Stimulated activated CD4-positive, alpha-beta T cell treated with anti-CD3 and anti-CD28 coated beads, Interleukin-4, amount 100 ng/mL, for 1 hour (primary cell): ENCODE data around the gene DIMT1.
A peak's percentile ranks its signal among the peaks of the same experiment; 100 is the strongest.

Experiments used
- DNase-seq: peaks from one replicate; pipeline ENCODE4 v3.0.0-alpha.2; 2020

DIMT1 gene

DNA sequence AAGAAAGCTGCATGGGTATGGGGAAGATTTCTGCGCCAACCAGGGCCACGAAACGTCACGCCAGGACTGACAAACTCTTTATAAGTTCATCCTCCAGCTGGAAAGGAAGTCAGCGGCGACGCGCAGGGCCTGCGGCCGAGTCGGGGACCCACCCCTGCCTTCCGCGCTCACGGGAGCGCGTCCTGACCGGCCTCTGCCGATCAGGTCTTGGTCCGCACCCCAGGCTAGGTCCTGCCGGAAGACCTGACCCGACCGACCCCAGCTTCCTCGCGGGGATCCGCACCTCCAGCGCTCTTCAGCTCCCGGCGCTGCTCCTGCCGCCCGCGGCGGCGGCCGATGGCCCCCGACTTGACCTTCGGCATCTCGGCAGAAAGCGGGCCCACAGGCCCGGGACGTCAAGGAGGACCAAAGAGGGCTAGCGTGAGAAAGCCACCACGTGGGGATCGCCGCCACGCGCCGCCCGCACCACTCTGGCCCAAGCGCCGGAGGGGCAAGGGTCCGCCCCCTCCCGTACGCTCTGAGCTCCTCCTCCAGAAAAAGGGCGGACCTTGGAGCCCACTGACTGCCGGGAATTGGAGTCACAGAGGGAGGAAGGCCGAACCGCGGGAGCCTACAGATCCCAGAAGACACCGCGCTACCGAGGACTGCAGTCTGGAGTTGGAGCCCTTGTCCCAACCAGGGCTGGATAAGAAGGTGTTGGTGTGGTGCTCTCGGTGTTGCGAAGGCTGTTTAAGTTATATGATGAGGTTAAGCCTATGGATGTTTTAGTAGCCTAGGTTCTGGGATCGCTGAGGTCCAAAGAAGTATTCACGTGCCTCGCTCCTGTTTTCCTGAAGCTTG, at the start of gene DIMT1:
TSS of gene DIMT1 (minus strand) at position 495 of the 840 bp plus-strand sequence. CDS start at position 362, 133 bp downstream.
- peak; percentile 88 for DNase-seq

GRCh38 chr5:62450259-62450658, 46.6 kb upstream of the DIMT1 start:
- DNase-seq: no peak

DNA sequence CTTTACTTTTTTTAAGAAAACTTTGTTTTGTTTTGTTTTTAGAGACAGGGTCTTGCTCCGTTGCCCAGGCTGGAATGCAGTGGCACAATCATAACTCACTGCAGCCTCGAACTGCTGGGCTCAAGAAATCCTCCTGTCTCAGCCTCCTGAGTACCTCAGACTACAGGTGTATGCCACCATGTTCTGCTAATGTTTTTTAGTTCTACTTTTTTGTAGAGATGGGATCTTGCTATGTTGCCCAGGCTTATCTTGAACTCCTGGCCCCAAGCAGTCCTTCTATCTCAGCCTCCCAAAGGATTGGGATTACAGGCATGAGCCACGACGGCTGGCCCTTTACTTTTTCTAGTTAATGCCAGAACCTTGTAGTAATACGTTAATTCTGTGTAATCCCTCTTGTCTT, 44.8 kb upstream of the DIMT1 start:
- no peak for DNase-seq

DNA sequence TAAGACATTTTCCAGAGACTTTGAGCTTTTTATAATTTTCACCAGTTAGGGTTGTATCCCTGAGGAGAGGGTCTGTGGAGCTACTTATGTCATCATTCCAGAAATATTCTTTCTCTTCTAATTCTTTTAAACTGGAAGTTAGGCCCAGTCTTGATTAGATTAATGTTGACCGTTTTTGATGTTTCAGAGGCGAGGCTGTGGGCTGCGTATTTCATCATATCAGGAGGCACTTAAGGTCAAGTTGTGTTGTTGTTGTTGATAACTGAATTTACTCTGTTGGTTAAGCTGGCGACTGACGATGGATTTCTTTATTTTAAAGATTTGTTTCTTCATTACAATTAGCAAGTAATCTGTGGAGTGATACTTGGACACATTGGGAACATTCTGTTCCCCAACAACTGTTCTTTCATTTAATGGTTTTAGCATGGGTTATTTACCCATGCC, 28.9 kb upstream of the DIMT1 start:
- no peak for DNase-seq

DNA sequence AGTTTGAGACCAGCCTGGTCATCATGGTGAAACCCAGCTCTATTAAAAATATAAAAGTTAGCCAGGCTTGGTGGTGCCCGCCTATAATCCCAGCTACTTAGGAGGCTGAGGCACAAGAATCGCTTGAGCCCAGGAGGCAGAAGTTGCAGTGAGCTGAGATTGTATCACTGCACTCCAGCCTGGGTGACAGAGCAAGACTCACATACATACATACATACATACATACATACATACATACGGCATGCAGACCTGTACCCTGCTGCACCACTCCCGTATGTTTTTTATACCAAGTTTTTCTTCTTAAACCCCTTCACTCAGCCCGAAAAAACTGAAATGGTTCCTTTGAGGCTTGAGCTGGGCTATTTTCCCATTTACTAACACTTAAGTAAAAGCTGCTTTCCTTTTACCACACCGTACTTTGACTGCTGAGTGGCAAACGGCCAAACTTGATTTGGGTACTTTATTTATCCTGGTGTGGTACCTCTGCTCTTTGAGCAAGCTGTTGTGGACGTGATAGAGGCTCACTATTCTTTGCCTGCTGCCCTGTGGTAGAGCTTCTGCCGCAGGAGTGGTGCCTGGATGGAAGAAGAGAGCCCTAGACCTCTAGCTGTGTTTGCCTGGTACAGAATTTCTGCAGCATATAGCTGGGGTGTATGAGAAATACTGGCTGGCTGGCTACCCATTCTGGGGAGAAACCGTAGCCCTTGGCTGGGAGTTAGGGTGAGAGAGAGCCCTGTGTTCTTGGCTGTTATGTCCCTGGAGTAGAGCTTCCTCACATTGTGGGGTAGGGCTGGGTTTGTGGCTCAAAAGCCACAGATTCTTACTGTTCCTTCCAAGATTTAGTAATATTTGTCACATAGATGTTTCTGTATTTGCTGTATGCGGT, 28.3 kb upstream of the DIMT1 start:
- no peak for DNase-seq

- DNase-seq: no peak
These were observed 21.1 kb upstream of the DIMT1 start for GRCh38 chr5:62424763-62425162.

GRCh38 chr5:62421414-62421813, 17.7 kb upstream of the DIMT1 start:
- no peak for DNase-seq

DNA sequence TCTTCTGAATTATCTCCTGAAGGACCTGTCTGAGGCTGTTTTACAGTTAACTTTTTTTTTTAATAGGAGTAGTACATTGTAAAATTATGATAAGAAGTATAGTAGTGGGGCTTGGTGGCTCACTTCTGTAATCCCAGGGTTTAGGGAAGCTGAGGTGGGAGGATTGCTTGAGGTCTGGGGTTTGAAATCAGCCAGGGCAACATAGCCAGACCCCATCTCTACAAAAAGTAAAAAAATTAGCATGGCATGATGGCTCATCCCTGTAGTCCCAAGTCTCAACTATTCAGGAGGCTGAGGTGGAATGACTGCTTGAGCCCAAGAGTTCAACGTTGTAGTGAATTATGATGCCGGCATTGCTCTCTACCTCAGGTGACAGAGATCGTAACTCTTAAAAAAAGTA, 15.9 kb upstream of the DIMT1 start:
- DNase-seq: no peak

DNA sequence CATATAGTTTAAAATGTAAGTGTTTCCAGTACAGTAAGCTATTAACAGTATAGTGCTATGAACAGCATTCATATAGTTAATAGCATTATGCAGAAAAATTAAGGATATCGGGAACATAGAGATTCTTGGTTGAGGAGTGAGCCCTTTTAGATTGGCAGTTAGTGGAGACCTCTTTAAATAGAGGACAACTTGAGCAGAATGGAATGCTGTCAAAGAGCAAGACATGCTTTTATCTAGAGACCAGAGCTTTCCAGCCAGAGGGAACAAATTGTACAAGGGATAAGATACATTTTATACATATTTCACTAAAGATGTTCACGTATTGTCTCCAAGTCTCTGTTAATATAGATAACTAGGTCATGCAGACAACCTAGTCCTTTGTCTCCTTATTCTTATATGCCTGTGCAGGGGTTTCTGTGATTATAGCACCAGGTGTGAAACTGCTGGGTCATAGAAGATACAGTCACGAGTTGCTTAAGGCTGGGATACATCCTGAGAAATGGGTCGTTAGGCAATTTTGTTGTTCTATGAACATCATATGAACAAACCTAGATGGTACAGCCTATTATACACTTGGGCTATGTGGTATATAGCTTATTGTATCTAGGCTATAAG, 14.9 kb upstream of the DIMT1 start:
- DNase-seq: no peak

DNA sequence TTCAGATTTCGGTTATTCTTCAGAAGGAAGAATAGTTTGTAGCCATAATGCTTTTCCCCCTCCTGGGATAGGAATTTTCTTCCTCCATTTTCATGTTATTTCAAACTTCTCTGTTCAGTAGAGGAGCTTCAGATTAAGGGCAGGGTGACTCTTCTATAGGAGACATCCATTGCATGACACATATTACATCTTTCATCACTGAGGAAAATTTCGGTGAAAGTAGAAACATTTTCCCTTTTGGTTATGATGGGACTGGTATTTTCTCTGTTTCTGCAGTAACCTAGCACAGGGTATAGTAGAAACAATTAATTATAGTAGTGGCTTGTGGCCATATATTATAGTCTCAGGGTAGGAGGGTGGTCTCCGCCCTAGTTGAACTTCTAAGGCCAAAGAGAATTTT, 10.0 kb upstream of the DIMT1 start:
- DNase-seq: no peak

GRCh38 chr5:62412549-62413329, 9.0 kb upstream of the DIMT1 start, which contains the start of gene IPO11:
TSS of gene IPO11 (plus strand) at chr5:62412763. CDS start at chr5:62437280, 24,517 bp downstream.
- peak; percentile 98 for DNase-seq

GRCh38 chr5:62395210-62395950, 8.3 kb downstream of the DIMT1 start:
- DNase-seq: no peak

- no peak for DNase-seq
These were observed 16.9 kb downstream of the DIMT1 start for GRCh38 chr5:62386824-62387223.

DNA sequence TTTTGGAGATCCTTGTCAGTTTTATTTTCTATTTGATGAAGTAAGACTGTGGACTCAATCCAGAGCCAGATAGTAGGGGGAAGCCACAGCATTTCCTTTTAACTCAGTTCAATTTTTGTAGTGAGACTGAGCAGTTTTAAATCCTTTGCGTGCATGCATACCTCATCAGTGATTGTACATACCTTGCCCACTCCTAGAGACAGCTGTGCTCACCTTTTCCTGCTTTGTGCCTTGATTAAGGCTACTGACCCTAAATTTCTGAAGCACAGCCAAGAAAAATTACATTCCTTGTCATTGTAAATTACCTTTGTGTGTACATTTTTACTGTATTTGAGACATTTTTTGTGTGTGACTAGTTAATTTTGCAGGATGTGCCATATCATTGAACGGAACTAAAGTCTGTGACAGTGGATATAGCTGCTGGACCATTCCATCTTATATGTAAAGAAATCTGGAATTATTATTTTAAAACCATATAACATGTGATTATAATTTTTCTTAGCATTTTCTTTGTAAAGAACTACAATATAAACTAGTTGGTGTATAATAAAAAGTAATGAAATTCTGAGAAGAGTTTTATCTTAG, 17.8 kb downstream of the DIMT1 start:
- DNase-seq: no peak

DNA sequence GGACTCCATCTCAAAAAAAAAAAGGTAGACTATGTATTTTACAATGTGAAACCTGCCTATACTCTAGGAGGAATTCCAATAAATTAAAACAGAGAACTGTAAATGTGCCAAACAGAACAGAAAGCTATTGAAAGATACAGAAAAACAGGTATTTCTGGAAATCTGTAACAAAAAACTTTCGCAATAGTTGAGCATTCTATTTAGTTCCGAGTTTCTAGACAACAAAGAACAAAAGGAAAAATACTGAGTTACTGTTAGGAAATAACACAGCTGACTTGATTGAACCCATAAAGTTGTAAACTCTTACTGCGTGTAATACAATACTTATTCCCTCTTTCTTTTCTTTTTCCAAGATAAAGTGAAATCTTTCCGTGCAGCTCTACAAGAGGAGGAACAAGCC, 18.6 kb downstream of the DIMT1 start:
- no peak for DNase-seq

- no peak for DNase-seq
These were observed 27.6 kb downstream of the DIMT1 start for GRCh38 chr5:62376064-62376463.

DNA sequence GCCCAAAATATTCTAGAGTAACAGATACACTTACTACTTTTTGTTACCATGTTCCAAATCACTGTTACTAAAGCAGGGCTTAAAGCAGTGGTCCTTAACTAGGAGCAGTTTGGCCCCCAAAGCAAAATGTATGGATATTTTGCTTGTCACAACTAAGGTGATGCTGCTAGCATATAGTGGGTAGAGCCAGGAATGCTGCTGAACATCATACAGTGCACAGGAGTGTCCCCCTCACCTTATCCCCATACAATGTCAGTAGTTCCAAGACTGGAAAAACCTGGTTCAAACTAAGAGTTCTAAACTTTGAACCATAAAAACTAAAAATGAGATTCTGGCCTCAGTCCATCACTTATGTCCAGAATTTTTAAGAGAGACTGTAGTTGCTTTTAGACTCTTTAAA, 28.1 kb downstream of the DIMT1 start:
- DNase-seq: no peak

DNA sequence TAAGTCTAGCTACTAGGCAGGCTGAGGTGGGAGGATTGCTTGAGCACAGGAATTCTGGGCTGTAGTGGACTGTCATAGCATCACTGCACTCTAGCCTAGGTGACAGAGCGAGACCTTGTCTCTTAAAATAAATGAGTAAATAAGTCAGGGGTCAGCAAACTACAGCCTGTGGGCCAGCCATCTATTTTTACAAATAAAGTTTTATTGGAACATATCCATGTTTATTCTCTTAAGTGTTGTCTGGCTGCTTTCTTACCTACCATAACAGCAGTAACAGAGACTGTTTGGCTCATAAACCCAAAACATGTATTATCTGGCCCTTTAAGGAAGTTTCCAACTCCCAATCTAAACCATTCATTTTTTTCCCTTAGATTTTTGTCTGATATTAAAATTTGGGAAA, 29.6 kb downstream of the DIMT1 start:
- no peak for DNase-seq

GRCh38 chr5:62373382-62373781, 30.3 kb downstream of the DIMT1 start:
- DNase-seq: no peak

GRCh38 chr5:62372600-62372999, 31.1 kb downstream of the DIMT1 start:
- DNase-seq: no peak

GRCh38 chr5:62371409-62371808, 32.3 kb downstream of the DIMT1 start:
- no peak for DNase-seq
